ENCODE data around the gene SEC14L3.

SEC14L3 gene

GRCh38 chr22:30497466-30498150, 25.8 kb upstream of the SEC14L3 start:
- H3K36me3 ChIP-seq (ENCODE audit: control insufficient read depth in 2 of 2, insufficient read depth in 1 of 2, low read length in 2 of 2) = no peaks in the 10 kb centered on the region; a peak in 1 of 3 replicates
- no peak overlapping the region for H3K27ac ChIP-seq (ENCODE audit: extremely low read depth, low read depth, low read length)
- ChIA-PET CTCF (interaction anchor here (0.7 to 2.7 kb wide), 2 partner anchors 11 to 27 kb away, joined by 3 to 14 read pairs; no protein-coding TSS in a partner anchor), POLR2A (interaction anchor here (0.8 kb wide), 1 partner anchor 74 kb away, joined by 3 read pairs; no protein-coding TSS in a partner anchor)
- no peaks in the 10 kb centered on the region for H3K4me1 ChIP-seq (ENCODE audit: control insufficient read depth, insufficient read depth, low read length)
- TF ChIP-seq ZNF501 (tag by site-specific recombination; IDR thresholded peaks at IDR 0.05) (no peak), ZBTB10 (tag by site-specific recombination; IDR thresholded peaks at IDR 0.05) (no peak), ZNF394 (tag by site-specific recombination; IDR thresholded peaks at IDR 0.05; ENCODE audit: borderline replicate concordance) (no peak), ZNF549 (tag by site-specific recombination; IDR thresholded peaks at IDR 0.05) (no peak), ZNF175 (tag by site-specific recombination; IDR thresholded peaks at IDR 0.05) (no peak), ZSCAN30 (tag by site-specific recombination; IDR thresholded peaks at IDR 0.05) (no peak), ZNF280C (tag by site-specific recombination; IDR thresholded peaks at IDR 0.05) (no peak)
- no peak overlapping the region for H3K4me3 ChIP-seq (ENCODE audit: low read depth, low read length)
- H3K9me3 ChIP-seq (ENCODE audit: control insufficient read depth, insufficient read depth, low read depth, low read length) = no peaks in the 10 kb centered on the region

- no peaks in the 10 kb centered on the region; a peak in 1 of 3 replicates for H3K36me3 ChIP-seq (ENCODE audit: control insufficient read depth in 2 of 2, insufficient read depth in 1 of 2, low read length in 2 of 2)
- no peaks in the 10 kb centered on the region for H3K9me3 ChIP-seq (ENCODE audit: control insufficient read depth, insufficient read depth, low read depth, low read length)
- ChIA-PET CTCF (interaction anchor here (0.7 to 2.7 kb wide), 2 partner anchors 9 to 73 kb away, joined by 3 to 14 read pairs; no protein-coding TSS in a partner anchor), POLR2A (no interaction called here)
- H3K4me1 ChIP-seq (ENCODE audit: control insufficient read depth, insufficient read depth, low read length) = no peaks in the 10 kb centered on the region
- H3K27ac ChIP-seq (ENCODE audit: extremely low read depth, low read depth, low read length) = no peak overlapping the region
- H3K4me3 ChIP-seq (ENCODE audit: low read depth, low read length) = no peak overlapping the region
- TF ChIP-seq ZBTB6 (tag by site-specific recombination; IDR thresholded peaks at IDR 0.05) (no peak), INSM2 (tag by site-specific recombination; IDR thresholded peaks at IDR 0.05) (no peak), ZNF280C (tag by site-specific recombination; IDR thresholded peaks at IDR 0.05) (no peak), IKZF3 (tag by site-specific recombination; IDR thresholded peaks at IDR 0.05) (no peak), ZNF701 (tag by site-specific recombination; IDR thresholded peaks at IDR 0.05) (no peak), OVOL3 (tag by site-specific recombination; IDR thresholded peaks at IDR 0.05) (no peak), ZEB2 (tag by site-specific recombination; IDR thresholded peaks at IDR 0.05) (no peak), ZNF610 (tag by site-specific recombination; IDR thresholded peaks at IDR 0.05; ENCODE audit: borderline replicate concordance) (no peak), GLIS1 (tag by site-specific recombination; IDR thresholded peaks at IDR 0.05) (no peak), ZNF26 (tag by site-specific recombination; IDR thresholded peaks at IDR 0.05) (no peak), ZNF341 (tag by site-specific recombination; IDR thresholded peaks at IDR 0.05; ENCODE audit: low read depth) (no peak), BCL6B (tag by site-specific recombination; IDR thresholded peaks at IDR 0.05) (no peak), EGR2 (tag by site-specific recombination; IDR thresholded peaks at IDR 0.05; ENCODE audit: low read depth) (no peak)
Observed at GRCh38 chr22:30495041-30495784, 23.4 kb upstream of the SEC14L3 start.
